HFFc6 (cell line): ENCODE data around the gene FBLIM1. TPM values are rescaled to one million over a fixed set of nuclear protein-coding genes. Genes with fewer than 3 reads are reported as not detected.

Experiments
- DNase-seq: peaks from one replicate; pipeline ENCODE4 v3.0.0-alpha.2; 2018
- H3K27ac Mint-ChIP-seq: 2 replicates; pipeline ENCODE4 v1.8.0; 2020; ENCODE audit warnings: mild to moderate bottlenecking, mixed read lengths
- H3K27me3 Mint-ChIP-seq: 2 replicates; pipeline ENCODE4 v1.8.0; 2021; ENCODE audit warnings: mild to moderate bottlenecking, moderate library complexity, mixed read lengths; ENCODE audit not compliant: insufficient read depth
- H3K36me3 Mint-ChIP-seq: 2 replicates; pipeline ENCODE4 v1.8.0; 2021; ENCODE audit warnings: low read depth, mixed read lengths
- H3K4me1 Mint-ChIP-seq: 2 replicates; pipeline ENCODE4 v1.8.0; 2020; ENCODE audit warnings: low read depth, mixed read lengths
- H3K4me3 Mint-ChIP-seq: 2 replicates; pipeline ENCODE4 v1.8.0; 2020; ENCODE audit warnings: mild to moderate bottlenecking, moderate library complexity, mixed read lengths
- H3K9me3 Mint-ChIP-seq: 2 replicates; pipeline ENCODE4 v1.8.0; 2020; ENCODE audit warnings: mild to moderate bottlenecking, mixed read lengths
- CTCF ChIP-seq: fragments of 200-600 bp; sonication (generic); IDR thresholded peaks from 2 replicates; pipeline ENCODE4 v1.5.0; 2021; ENCODE audit warnings: antibody characterized with exemption, mild to moderate bottlenecking
- total RNA-seq, 6 experiments: library from RNA; stranded (reverse); fragmentation: NEBNext Ultra II Directional; extraction: Animal tissue kit (Norgen Biotek cat#: 25700); gene quantifications; 2 replicates in 1 of 6; 3 replicates in 5 of 6; pipeline ENCODE4 v1.2.3, GENCODE V29; 2021

Gene FBLIM1
- total RNA-seq, 6 experiments from 2014 or later: 98.4 to 127 (median 110) TPM

- Mint-ChIP-seq H3K27me3 (peaks cover 2% of the 10 kb centered on the region; the same call in 1 of the 2 replicates), H3K36me3 (peaks cover 16% of the 10 kb centered on the region; the same call in 1 of the 2 replicates), H3K4me1 (peaks cover 7% of the 10 kb centered on the region), H3K9me3 (no peaks in the 10 kb centered on the region), H3K4me3 (no peak overlapping the region), H3K27ac (no peak overlapping the region)
- no peak for DNase-seq
- TF ChIP-seq CTCF: no peak
Observed at GRCh38 chr1:15727866-15728534, 30.6 kb upstream of the FBLIM1 start.

GRCh38 chr1:15728937-15729657 lies 29.5 kb upstream of the FBLIM1 start:
- Mint-ChIP-seq H3K9me3 (no peaks in the 10 kb centered on the region), H3K36me3 (peaks cover 16% of the 10 kb centered on the region; the same call in 1 of the 2 replicates), H3K4me1 (peaks cover 7% of the 10 kb centered on the region), H3K27me3 (peaks cover 2% of the 10 kb centered on the region; the same call in 1 of the 2 replicates), H3K27ac (no peak overlapping the region), H3K4me3 (no peak overlapping the region)
- no peak for DNase-seq
- TF ChIP-seq CTCF: no peak

- Mint-ChIP-seq H3K4me3 (no peak overlapping the region), H3K27ac (no peak overlapping the region), H3K36me3 (peaks cover 12% of the 10 kb centered on the region; the same call in 1 of the 2 replicates), H3K4me1 (peaks cover 7% of the 10 kb centered on the region), H3K9me3 (no peaks in the 10 kb centered on the region), H3K27me3 (peaks cover 2% of the 10 kb centered on the region; the same call in 1 of the 2 replicates)
- TF ChIP-seq CTCF: no peak
- DNase-seq: no peak
Observed at GRCh38 chr1:15730423-15730822, 28.2 kb upstream of the FBLIM1 start.

DNA sequence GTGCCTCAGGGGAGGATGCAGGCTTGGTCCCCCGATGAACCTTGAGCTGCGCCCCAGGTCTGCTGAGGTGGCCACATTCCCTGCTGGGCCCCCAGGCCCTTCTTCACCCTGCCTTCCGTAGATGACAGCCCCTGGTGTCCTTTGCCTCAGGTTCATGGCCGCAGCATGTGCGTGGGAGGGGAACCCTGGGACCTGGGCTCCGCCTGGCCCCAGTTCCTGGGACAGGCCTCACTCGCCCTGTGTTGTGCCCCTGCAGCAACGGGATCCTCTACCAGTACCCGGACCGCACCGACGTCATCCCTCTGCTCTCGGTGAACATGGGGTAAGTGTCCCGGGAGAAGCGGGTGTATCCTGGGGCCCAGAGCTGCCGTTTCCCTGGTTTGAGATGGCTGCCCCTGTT lies 27.7 kb upstream of the FBLIM1 start:
- peaks cover 12% of the 10 kb centered on the region; the same call in 1 of the 2 replicates for H3K36me3 Mint-ChIP-seq

More for the DNA sequence above, 27.7 kb upstream of the FBLIM1 start:
- Mint-ChIP-seq H3K27me3 (peaks cover 2% of the 10 kb centered on the region; the same call in 1 of the 2 replicates), H3K4me1 (peaks cover 5% of the 10 kb centered on the region), H3K27ac (no peak overlapping the region), H3K4me3 (no peak overlapping the region), H3K9me3 (no peaks in the 10 kb centered on the region)
- DNase-seq: no peak
- no peak for TF ChIP-seq CTCF
